HG03575 (cell line): Measurements from ENCODE around the gene IGIP.

Experiments used
- ATAC-seq: cut with Tn5 transposase; IDR thresholded peaks from one replicate; pipeline ENCODE4 v1.9.1; 2021; ENCODE audit not compliant: unreplicated experiment, insufficient number of reproducible peaks, low FRiP score; ENCODE audit errors: extremely low read depth

IGIP gene

GRCh38 chr5:140133514-140134167 lies 7.9 kb downstream of the IGIP start:
- no peak for ATAC-seq

GRCh38 chr5:140134277-140134935 lies 8.7 kb downstream of the IGIP start:
- ATAC-seq: no peak

- no peak for ATAC-seq
Observed at GRCh38 chr5:140135127-140135526, 9.4 kb downstream of the IGIP start.

GRCh38 chr5:140136624-140137023 lies 10.9 kb downstream of the IGIP start:
- no peak for ATAC-seq

GRCh38 chr5:140140435-140140834 lies 14.7 kb downstream of the IGIP start:
- ATAC-seq: no peak

GRCh38 chr5:140141241-140141640 lies 15.5 kb downstream of the IGIP start:
- no peak for ATAC-seq

- no peak for ATAC-seq
Observed at GRCh38 chr5:140142246-140142645, 16.5 kb downstream of the IGIP start.

GRCh38 chr5:140142856-140143255 lies 17.1 kb downstream of the IGIP start:
- ATAC-seq: no peak

GRCh38 chr5:140143521-140144258 lies 18.0 kb downstream of the IGIP start:
- ATAC-seq: no peak

- no peak for ATAC-seq
Observed at GRCh38 chr5:140145256-140145655, 19.5 kb downstream of the IGIP start.

- ATAC-seq: no peak
Observed at GRCh38 chr5:140145818-140146522, 20.2 kb downstream of the IGIP start.

- ATAC-seq: no peak
Observed at GRCh38 chr5:140146523-140146842, 20.7 kb downstream of the IGIP start.

- no peak for ATAC-seq
Observed at GRCh38 chr5:140147460-140147859, 21.7 kb downstream of the IGIP start.

GRCh38 chr5:140148508-140148907 lies 22.8 kb downstream of the IGIP start:
- ATAC-seq: no peak

- no peak for ATAC-seq
Observed at GRCh38 chr5:140150201-140150600, 24.5 kb downstream of the IGIP start.

GRCh38 chr5:140151144-140152021 lies 25.6 kb downstream of the IGIP start:
- no peak for ATAC-seq

- ATAC-seq: no peak
Observed at GRCh38 chr5:140152022-140152999, 26.6 kb downstream of the IGIP start.

- no peak for ATAC-seq
Observed at GRCh38 chr5:140153255-140153654, 27.5 kb downstream of the IGIP start.
